ENCODE results near the gene IL17RA.

The IL17RA gene

DNA sequence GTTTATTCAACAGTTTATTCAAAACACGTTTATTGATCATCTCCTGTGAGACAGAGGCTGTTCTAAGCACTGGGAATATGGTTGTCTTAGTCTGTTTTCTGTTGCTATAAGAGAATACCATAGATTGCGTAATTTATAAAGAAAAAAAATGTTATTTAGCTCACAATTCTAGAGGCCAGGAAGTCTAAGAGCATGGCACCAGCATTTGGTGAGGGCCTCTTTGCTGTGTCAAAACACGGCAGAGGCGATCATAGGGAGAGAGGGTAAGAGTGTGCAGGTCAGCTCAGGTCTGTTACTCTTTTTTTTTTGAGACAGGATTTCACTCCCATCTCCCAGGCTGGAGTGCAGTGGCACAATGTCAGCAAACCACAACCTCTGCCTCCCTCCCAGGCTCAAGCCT lies 5.2 kb upstream of the IL17RA start:
- no peak for DNase-seq (ENCODE audit: low read depth in 3 of 3)

DNA sequence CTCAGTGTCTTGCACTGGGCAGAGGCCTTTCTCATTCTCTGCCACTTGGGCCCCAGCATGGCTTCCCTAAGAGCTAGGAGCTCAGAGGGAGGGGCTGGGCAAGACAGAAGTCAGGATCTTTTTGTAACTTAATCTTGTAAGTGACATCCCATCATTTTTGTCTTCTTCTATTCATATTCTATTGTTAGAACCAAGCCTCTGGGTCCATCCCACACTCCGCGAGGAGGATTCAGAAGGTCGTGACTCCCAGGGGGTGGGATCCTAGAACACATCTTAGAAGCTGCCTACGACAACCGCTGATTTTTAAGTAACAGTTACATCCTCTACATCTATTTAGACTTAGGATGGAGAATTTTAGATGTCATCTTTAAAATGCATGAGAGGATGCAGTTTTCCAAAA lies 1.5 kb upstream of the IL17RA start:
- no peak for DNase-seq (ENCODE audit: low read depth in 3 of 3)

DNA sequence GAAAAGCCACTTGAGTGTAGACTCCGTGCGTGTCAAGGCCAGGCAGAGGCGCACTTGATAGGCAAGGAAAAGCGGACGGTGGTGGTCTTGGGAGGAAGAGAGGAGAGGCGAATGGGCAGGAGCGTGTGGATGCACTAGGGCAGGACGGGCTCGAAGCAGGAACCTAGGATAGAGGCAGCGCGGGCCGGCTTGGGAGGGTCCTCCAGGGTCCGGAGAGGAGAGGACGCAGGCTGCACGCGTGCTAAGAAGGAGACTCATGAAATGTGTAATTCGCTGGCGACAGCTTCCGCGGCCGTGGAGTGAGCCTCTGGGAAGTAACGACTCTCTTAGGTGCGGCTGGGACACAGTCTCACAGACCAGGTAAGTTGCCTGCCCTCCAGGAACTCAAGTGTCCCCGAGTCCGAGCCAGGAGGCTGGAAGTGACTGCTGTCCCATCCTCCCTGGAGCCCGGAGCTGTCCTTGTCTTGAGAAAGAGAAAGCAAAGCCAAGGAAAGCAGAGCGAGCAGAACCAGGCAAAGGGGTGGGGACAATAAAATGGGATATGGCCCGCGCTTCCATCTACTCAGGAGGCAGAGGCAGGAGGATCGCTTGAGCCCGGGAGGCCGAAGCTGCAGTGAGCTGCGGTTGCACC lies 874 bp upstream of the IL17RA start:
- DNase-seq (ENCODE audit: low read depth in 3 of 3), result no peak

- DNase-seq (ENCODE audit: low read depth in 3 of 3), result peak in 1 of 3 experiments; percentile 24
These were observed 729 bp downstream of the IL17RA start for GRCh38 chr22:17085277-17086181.

GRCh38 chr22:17086296-17086695 lies 1.5 kb downstream of the IL17RA start:
- no peak for DNase-seq (ENCODE audit: low read depth in 3 of 3)

DNA sequence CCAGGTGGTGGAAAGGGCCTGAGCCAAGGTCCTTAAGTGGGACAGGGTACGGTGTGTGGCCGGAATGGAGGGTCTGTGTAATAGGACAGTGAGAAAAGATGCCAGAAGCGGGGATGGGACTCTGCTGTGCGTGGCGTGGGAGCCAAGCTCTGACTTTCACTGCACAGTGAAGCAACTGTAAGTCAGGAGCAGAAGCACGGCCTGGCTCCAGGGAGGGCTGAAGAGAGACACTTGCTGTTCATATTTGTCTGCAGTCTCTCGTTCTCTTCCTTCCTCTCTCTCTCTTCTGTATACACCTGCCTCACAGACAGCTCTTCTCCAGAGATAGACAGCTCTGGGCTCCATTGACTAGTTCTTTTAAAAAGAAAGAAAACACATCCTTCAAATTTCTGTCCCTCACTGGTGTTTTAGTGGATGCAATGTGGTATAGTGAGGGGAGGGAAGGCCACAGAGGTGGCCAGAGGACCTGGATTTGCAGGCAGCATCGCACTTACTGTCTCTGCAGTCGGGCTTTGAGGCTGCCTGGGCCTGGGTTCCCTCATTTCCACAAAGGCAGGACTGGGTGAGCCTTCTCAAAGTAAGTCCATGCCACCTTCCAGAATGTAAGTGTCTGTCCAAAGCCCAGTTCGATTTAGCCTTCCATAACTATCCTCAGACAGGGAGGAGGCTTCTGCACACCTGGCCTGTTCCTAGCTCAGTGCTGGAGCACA lies 2.1 kb downstream of the IL17RA start:
- DNase-seq (ENCODE audit: low read depth in 3 of 3), result no peak

DNA sequence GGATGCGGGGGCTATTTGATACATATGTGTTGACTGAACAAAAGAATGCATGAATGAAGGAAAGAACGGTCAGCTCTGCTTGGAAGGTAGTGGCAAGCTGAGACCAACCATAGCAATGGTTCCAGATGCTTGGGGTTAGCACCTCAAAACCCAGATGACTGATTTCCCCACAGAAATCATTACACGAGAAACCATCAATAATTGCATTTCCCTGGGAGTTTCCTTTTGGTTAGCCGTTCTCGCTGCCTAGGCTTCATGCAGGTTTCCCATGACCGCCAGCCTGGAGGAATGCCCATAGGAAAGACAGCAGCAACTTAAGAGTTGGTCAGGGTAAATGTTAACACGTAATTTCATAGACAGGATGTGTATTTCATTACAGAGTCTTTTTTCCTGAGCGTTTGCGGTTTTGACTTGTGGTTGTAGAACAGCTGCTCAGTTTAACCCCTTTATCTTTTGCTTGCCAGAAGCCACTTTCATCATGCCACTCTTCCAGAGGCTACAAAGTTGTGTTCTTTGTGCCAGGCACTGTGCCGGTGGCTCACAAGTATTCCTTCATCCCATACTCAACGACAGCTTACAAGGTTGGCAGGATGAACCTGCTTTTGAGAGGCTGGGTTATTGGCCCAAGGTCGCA lies 2.8 kb downstream of the IL17RA start:
- peak in 2 of 3 experiments; percentile 19 to 54 for DNase-seq (ENCODE audit: low read depth in 3 of 3)

GRCh38 chr22:17090550-17090949 lies 5.8 kb downstream of the IL17RA start:
- no peak for DNase-seq (ENCODE audit: low read depth in 3 of 3)

DNA sequence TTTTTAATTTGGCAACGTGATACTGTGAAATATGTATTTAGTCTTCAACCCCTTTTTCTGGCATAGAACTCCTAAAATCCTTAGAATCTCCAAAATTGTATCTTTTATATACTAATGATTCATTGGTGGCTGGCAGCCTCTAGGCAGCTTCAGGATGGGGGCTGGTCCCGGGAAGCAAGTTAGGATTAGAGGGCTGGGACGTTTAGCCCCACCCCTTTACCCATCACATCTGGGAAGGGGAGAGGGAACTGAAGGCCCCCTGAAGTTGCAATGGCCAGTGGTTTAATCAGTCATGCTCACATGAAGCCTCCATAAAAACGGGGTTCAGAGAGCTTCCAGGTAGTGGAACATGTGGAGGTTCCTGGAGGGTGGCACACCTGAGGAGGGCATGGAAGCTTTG lies 7.1 kb downstream of the IL17RA start:
- no peak for DNase-seq (ENCODE audit: low read depth in 3 of 3)

- DNase-seq (ENCODE audit: low read depth in 3 of 3), result no peak
These were observed 8.3 kb downstream of the IL17RA start for GRCh38 chr22:17093081-17093480.

DNA sequence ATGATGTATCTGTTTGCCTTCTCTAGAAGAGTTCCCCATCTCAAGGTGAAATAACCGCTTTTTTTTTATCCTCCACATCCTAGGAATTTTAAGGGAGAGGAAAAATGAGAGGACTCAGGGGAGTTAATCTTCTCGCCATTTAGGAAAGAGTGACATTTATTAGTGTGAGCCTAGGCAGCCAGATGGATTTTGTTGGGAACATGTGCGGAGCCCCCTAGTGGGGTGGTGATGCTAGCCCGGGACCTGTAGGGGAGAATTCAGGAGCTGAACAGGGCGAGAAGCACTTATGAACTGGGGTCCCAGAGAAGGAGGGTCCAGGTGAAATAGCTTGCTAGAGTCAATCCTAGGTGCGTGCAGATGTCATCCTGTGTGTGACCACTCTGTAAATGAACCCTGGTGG lies 10.7 kb downstream of the IL17RA start:
- no peak for DNase-seq (ENCODE audit: low read depth in 3 of 3)

DNA sequence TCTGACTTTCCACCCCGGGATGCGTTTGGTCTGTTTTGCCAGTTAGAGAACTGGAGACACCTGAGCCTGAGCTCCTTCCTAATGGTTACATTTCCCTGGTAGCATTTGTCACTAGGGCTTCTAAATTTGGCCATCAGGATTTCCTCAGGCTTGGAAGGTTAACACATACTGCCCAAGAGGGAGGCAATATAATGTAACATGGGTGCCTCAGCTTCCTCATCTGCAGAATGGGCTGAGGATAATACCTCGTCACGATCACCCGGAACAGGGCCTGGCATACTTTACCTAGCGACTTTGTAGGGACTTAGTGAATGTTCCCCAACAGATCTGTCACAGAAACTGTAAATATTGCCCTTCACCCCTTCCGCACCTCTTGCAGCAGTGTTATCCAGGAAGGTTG lies 11.3 kb downstream of the IL17RA start:
- no peak for DNase-seq (ENCODE audit: low read depth in 3 of 3)

- no peak for DNase-seq (ENCODE audit: low read depth in 3 of 3)
These were observed 12.3 kb downstream of the IL17RA start for GRCh38 chr22:17097062-17097461.

DNA sequence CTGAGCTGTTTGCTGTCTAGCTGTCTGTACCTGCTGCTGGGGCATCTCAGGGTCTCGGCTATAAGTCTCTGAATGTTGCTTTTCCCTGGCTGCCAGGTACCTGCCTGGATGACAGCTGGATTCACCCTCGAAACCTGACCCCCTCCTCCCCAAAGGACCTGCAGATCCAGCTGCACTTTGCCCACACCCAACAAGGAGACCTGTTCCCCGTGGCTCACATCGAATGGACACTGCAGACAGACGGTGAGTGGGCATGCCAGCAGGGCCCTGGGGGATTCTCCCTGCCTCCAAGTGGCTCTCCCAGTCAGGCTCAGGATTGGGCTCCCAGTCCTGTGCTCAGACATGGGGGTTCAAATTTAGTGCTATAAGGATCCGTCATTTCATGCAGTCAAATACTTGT lies 12.9 kb downstream of the IL17RA start:
- DNase-seq (ENCODE audit: low read depth in 3 of 3), result no peak

DNA sequence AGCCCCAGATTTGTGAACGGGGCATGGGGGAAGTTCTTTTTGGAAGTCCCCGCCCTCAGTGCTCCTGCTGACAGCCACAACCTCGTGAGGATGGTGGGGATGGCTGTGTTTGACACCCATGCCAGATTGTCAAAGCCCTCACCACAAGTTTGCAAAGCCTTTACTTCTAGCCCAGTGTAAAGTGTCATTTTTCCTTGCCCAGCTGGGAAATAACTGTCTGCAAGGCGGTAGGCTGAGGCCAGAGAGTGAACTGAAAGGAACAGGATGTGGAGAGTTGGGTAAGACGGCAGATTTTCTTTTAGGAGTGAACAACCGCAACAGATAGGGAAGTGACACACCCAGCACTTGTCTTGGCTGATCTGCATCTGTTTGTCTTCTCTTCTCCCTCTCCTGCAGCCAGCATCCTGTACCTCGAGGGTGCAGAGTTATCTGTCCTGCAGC lies 13.6 kb downstream of the IL17RA start:
- DNase-seq (ENCODE audit: low read depth in 3 of 3), result no peak

GRCh38 chr22:17100621-17101020 lies 15.8 kb downstream of the IL17RA start:
- no peak for DNase-seq (ENCODE audit: low read depth in 3 of 3)

GRCh38 chr22:17101475-17102296 lies 16.9 kb downstream of the IL17RA start:
- no peak for DNase-seq (ENCODE audit: low read depth in 3 of 3)

- no peak for DNase-seq (ENCODE audit: low read depth in 3 of 3)
These were observed 17.5 kb downstream of the IL17RA start for GRCh38 chr22:17102297-17102667.

GRCh38 chr22:17103351-17103750 lies 18.6 kb downstream of the IL17RA start:
- no peak for DNase-seq (ENCODE audit: low read depth in 3 of 3)

GRCh38 chr22:17104336-17104935 lies 19.6 kb downstream of the IL17RA start:
- DNase-seq (ENCODE audit: low read depth in 3 of 3), result no peak

Measured in stimulated activated CD4-positive, alpha-beta T cell treated with anti-CD3 and anti-CD28 coated beads, TNF-alpha, amount 100 ng/mL, for 24 hours (primary cell).